Measurements from ENCODE around the gene NAPEPLD. TPM values are rescaled to one million over a fixed set of nuclear protein-coding genes. Genes with fewer than 3 reads are reported as not detected.
"Not testable (repeated sequence)": the region's sequence is repeated elsewhere in the genome, so short reads cannot be mapped to it uniquely, and the experiment has no call there.

The NAPEPLD gene
- total RNA-seq (10.8 TPM), polyA plus RNA-seq (ENCODE audit: insufficient read depth in 1 of 8, insufficient read length in 8 of 8, low replicate concordance in 1 of 8) (10 to 100 TPM; 10.8 to 17.2 (median 13.4) TPM)
- long read RNA-seq, donor 1, result 0 reads
- long read RNA-seq, donor 2, result 0 reads
- long read RNA-seq, donor 3, partial matches to known transcripts, result 0 of 6 reads
- long read RNA-seq, donor 3, other reads (novel, unspliced or antisense), result 0 of 6 reads
- long read RNA-seq, donor 4, partial matches to known transcripts, result 0 of 1 reads
- long read RNA-seq, donor 4, other reads (novel, unspliced or antisense), result 0 of 1 reads
- long read RNA-seq, donor 5, partial matches to known transcripts, result 5 of 8 reads
- long read RNA-seq, donor 5, other reads (novel, unspliced or antisense), result 0 of 8 reads
- long read RNA-seq, donor 6, partial matches to known transcripts, result 0 of 1 reads
- long read RNA-seq, donor 6, other reads (novel, unspliced or antisense), result 0 of 1 reads
- long read RNA-seq, donor 7, full-length matches to known transcripts, result 4 of 4 reads
- long read RNA-seq, donor 7, partial matches to known transcripts, result 0 of 4 reads
- long read RNA-seq, donor 7, other reads (novel, unspliced or antisense), result 0 of 4 reads
- long read RNA-seq, donor 8, full-length matches to known transcripts, result 1 of 1 reads
- long read RNA-seq, donor 8, partial matches to known transcripts, result 0 of 1 reads
- long read RNA-seq, donor 8, other reads (novel, unspliced or antisense), result 0 of 1 reads
- long read RNA-seq, donor 9, full-length matches to known transcripts, result 3 of 3 reads
- long read RNA-seq, donor 9, partial matches to known transcripts, result 0 of 3 reads
- long read RNA-seq, donor 9, other reads (novel, unspliced or antisense), result 0 of 3 reads
- long read RNA-seq, donor 10, partial matches to known transcripts, result 0 of 3 reads
- long read RNA-seq, donor 10, other reads (novel, unspliced or antisense), result 0 of 3 reads
- long read RNA-seq, donor 11, partial matches to known transcripts, result 0 of 5 reads
- long read RNA-seq, donor 11, other reads (novel, unspliced or antisense), result 0 of 5 reads

- no peaks in the 10 kb centered on the region for H3K9me3 ChIP-seq (replicated peaks; ENCODE audit: control insufficient read depth, low read depth, low read length)
- H3K4me3 ChIP-seq (ENCODE audit: low read length), result peak within 1 kb of the TSS; percentile 91
- peaks cover 5% of the 10 kb centered on the region for H3K4me1 ChIP-seq (ENCODE audit: control insufficient read depth, insufficient read depth, low read length)
- H3K27me3 ChIP-seq (ENCODE audit: control insufficient read depth, insufficient read depth, low read length), result no peaks in the 10 kb centered on the region
- under 1% methylated on average over 82 of the region's 82 CpGs for WGBS (ENCODE audit: insufficient coverage)
- peak within 1 kb of the TSS; percentile 97 for H3K27ac ChIP-seq (ENCODE audit: low read length)
- no peaks in the 10 kb centered on the region for H3K36me3 ChIP-seq (ENCODE audit: control insufficient read depth, insufficient read depth, low read length)
- peak; percentile 96 for DNase-seq
Measured at GRCh38 chr7:103148994-103149807, at the start of gene NAPEPLD. TSS of gene NAPEPLD (minus strand) at chr7:103149099. CDS start at chr7:103128776, 20,323 bp downstream.

- H3K4me1 ChIP-seq (ENCODE audit: control insufficient read depth, insufficient read depth, low read length); H3K9me3 ChIP-seq (replicated peaks; ENCODE audit: control insufficient read depth, low read depth, low read length); DNase-seq; H3K27ac ChIP-seq (ENCODE audit: low read length); H3K36me3 ChIP-seq (ENCODE audit: control insufficient read depth, insufficient read depth, low read length); H3K4me3 ChIP-seq (ENCODE audit: low read length); H3K27me3 ChIP-seq (ENCODE audit: control insufficient read depth, insufficient read depth, low read length): not testable (repeated sequence)
- 45% methylated on average over 2 of the region's 3 CpGs for WGBS (ENCODE audit: insufficient coverage)
Measured at GRCh38 chr7:103198079-103198478, 49.2 kb upstream of the NAPEPLD start.

GRCh38 chr7:103195364-103195763, 46.5 kb upstream of the NAPEPLD start:
- H3K4me1 ChIP-seq (ENCODE audit: control insufficient read depth, insufficient read depth, low read length); H3K27me3 ChIP-seq (ENCODE audit: control insufficient read depth, insufficient read depth, low read length); H3K36me3 ChIP-seq (ENCODE audit: control insufficient read depth, insufficient read depth, low read length); H3K4me3 ChIP-seq (ENCODE audit: low read length); H3K27ac ChIP-seq (ENCODE audit: low read length); DNase-seq; H3K9me3 ChIP-seq (replicated peaks; ENCODE audit: control insufficient read depth, low read depth, low read length): not testable (repeated sequence)
- no CpG with 5 or more reads among the region's 4 CpGs for WGBS (ENCODE audit: insufficient coverage)

- not testable (repeated sequence) for H3K27ac ChIP-seq (ENCODE audit: low read length); H3K4me3 ChIP-seq (ENCODE audit: low read length)
- whole genome bisulfite sequencing (ENCODE audit: insufficient coverage), result 100% methylated on average over 1 of the region's 8 CpGs
Measured at GRCh38 chr7:103172415-103173146, 23.7 kb upstream of the NAPEPLD start.

GRCh38 chr7:103171695-103172414, 23.0 kb upstream of the NAPEPLD start:
- not testable (repeated sequence) for H3K4me3 ChIP-seq (ENCODE audit: low read length); H3K27me3 ChIP-seq (ENCODE audit: control insufficient read depth, insufficient read depth, low read length); H3K9me3 ChIP-seq (replicated peaks; ENCODE audit: control insufficient read depth, low read depth, low read length); DNase-seq; H3K27ac ChIP-seq (ENCODE audit: low read length); H3K36me3 ChIP-seq (ENCODE audit: control insufficient read depth, insufficient read depth, low read length); H3K4me1 ChIP-seq (ENCODE audit: control insufficient read depth, insufficient read depth, low read length)
- WGBS (ENCODE audit: insufficient coverage), result 83% methylated on average over 4 of the region's 6 CpGs

More at GRCh38 chr7:103172415-103173146, 23.7 kb upstream of the NAPEPLD start:
- H3K27me3 ChIP-seq (ENCODE audit: control insufficient read depth, insufficient read depth, low read length); DNase-seq; H3K36me3 ChIP-seq (ENCODE audit: control insufficient read depth, insufficient read depth, low read length); H3K4me1 ChIP-seq (ENCODE audit: control insufficient read depth, insufficient read depth, low read length); H3K9me3 ChIP-seq (replicated peaks; ENCODE audit: control insufficient read depth, low read depth, low read length): not testable (repeated sequence)

GRCh38 chr7:103166921-103167544, 18.1 kb upstream of the NAPEPLD start:
- not testable (repeated sequence) for H3K4me1 ChIP-seq (ENCODE audit: control insufficient read depth, insufficient read depth, low read length); H3K4me3 ChIP-seq (ENCODE audit: low read length); H3K9me3 ChIP-seq (replicated peaks; ENCODE audit: control insufficient read depth, low read depth, low read length); H3K27me3 ChIP-seq (ENCODE audit: control insufficient read depth, insufficient read depth, low read length); DNase-seq; H3K36me3 ChIP-seq (ENCODE audit: control insufficient read depth, insufficient read depth, low read length); H3K27ac ChIP-seq (ENCODE audit: low read length)
- WGBS (ENCODE audit: insufficient coverage), result no CpG with 5 or more reads among the region's 3 CpGs

- H3K27me3 ChIP-seq (ENCODE audit: control insufficient read depth, insufficient read depth, low read length); H3K4me1 ChIP-seq (ENCODE audit: control insufficient read depth, insufficient read depth, low read length); DNase-seq; H3K36me3 ChIP-seq (ENCODE audit: control insufficient read depth, insufficient read depth, low read length); H3K27ac ChIP-seq (ENCODE audit: low read length); H3K4me3 ChIP-seq (ENCODE audit: low read length); H3K9me3 ChIP-seq (replicated peaks; ENCODE audit: control insufficient read depth, low read depth, low read length): not testable (repeated sequence)
- 100% methylated on average over 1 of the region's 5 CpGs for WGBS (ENCODE audit: insufficient coverage)
Measured at GRCh38 chr7:103163087-103163825, 14.4 kb upstream of the NAPEPLD start.

- not testable (repeated sequence) for H3K9me3 ChIP-seq (replicated peaks; ENCODE audit: control insufficient read depth, low read depth, low read length); H3K4me1 ChIP-seq (ENCODE audit: control insufficient read depth, insufficient read depth, low read length); H3K36me3 ChIP-seq (ENCODE audit: control insufficient read depth, insufficient read depth, low read length); H3K27me3 ChIP-seq (ENCODE audit: control insufficient read depth, insufficient read depth, low read length); H3K4me3 ChIP-seq (ENCODE audit: low read length); DNase-seq; H3K27ac ChIP-seq (ENCODE audit: low read length)
- WGBS (ENCODE audit: insufficient coverage), result 43% methylated on average over 1 of the region's 2 CpGs
Measured at GRCh38 chr7:103162641-103163040, 13.7 kb upstream of the NAPEPLD start.
